Ovary (tissue), 3 donors: ENCODE results near the gene INCENP.

Source experiments
- CTCF ChIP-seq, 3 donors: fragments of 450-650 bp in 2 of 3; fragments of 200-600 bp in 1 of 3; IDR thresholded peaks; one replicate each; pipeline versions ENCODE4 v1.5.1 to v1.8.0; 2016 to 2022; ENCODE audit warnings: antibody characterized with exemption in 3 of 3, mild to moderate bottlenecking in 1 of 3
- EP300 ChIP-seq: sonication (generic); formaldehyde crosslinking; IDR thresholded peaks from one replicate; pipeline ENCODE4 v1.6.1; 2017; ENCODE audit warnings: antibody characterized with exemption
- POLR2A ChIP-seq: fragments of 450-650 bp; IDR thresholded peaks from one replicate; pipeline ENCODE4 v1.6.1; 2017; ENCODE audit warnings: antibody characterized with exemption, mild to moderate bottlenecking, moderate library complexity
- donor health status: DM: no; HTN: no; CAD: no.

GRCh38 chr11:62075438-62075837 lies 48.4 kb upstream of the INCENP start:
- TF ChIP-seq CTCF (IDR thresholded peaks at IDR 0.05) (no peak), POLR2A (no peak), EP300 (no peak)
